ENCODE results near the gene FXYD1.

DNA sequence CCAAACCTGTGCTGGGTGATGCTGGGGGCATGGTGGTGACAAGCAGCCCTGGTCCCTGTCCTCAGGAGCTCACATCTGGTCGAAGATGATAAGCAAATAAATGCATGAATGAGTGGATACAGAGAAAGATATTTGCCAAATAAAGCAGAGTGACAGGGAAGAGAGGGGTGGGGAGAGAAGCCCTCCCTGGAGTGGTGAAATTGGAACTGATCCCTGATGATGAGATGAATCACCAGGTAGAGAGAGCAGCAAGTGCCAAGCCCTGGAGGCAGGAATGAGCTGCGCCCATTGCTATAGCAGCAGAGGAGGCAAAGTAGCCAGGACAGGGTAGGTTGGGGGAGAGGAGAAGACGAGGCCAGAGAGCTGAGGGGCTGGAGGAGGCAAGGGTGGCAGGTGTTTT lies 29.6 kb downstream of the FXYD1 start:
- TF ChIP-seq POLR2AphosphoS5 (IDR thresholded peaks at IDR 0.05; ENCODE audit: insufficient read depth, low read depth, low read length): no peak
- no peak for TF ChIP-seq FOS (IDR thresholded peaks at IDR 0.05; ENCODE audit: borderline replicate concordance, insufficient read depth, low read length)
- no peak for TF ChIP-seq CTCF (IDR thresholded peaks at IDR 0.05; ENCODE audit: extremely low read depth in 1 of 2, insufficient read depth in 1 of 2, low read depth in 1 of 2, low read length in 2 of 2)
- TF ChIP-seq POLR2A (IDR thresholded peaks at IDR 0.05; ENCODE audit: low read depth, low read length): no peak
- no peak for TF ChIP-seq GATA2 (IDR thresholded peaks at IDR 0.05; ENCODE audit: insufficient read depth, insufficient read length, low read depth, low read length)
- TF ChIP-seq EZH2 (IDR thresholded peaks at IDR 0.05; ENCODE audit: borderline replicate concordance, low read depth, low read length, severe bottlenecking): no peak
